ENCODE measurements around the gene AP1S1.

The AP1S1 gene

DNA sequence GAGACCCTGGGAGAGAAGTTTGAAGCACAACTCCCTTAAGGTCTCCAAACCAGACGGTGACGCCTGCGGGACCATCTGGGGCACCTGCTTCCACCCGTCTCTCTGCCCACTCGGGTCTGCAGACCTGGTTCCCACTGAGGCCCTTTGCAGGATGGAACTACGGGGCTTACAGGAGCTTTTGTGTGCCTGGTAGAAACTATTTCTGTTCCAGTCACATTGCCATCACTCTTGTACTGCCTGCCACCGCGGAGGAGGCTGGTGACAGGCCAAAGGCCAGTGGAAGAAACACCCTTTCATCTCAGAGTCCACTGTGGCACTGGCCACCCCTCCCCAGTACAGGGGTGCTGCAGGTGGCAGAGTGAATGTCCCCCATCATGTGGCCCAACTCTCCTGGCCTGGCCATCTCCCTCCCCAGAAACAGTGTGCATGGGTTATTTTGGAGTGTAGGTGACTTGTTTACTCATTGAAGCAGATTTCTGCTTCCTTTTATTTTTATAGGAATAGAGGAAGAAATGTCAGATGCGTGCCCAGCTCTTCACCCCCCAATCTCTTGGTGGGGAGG is 16.5 kb upstream of the AP1S1 start:
- DNase-seq (ENCODE audit: low spot score) = no peak
- TF ChIP-seq, protein P1, sequence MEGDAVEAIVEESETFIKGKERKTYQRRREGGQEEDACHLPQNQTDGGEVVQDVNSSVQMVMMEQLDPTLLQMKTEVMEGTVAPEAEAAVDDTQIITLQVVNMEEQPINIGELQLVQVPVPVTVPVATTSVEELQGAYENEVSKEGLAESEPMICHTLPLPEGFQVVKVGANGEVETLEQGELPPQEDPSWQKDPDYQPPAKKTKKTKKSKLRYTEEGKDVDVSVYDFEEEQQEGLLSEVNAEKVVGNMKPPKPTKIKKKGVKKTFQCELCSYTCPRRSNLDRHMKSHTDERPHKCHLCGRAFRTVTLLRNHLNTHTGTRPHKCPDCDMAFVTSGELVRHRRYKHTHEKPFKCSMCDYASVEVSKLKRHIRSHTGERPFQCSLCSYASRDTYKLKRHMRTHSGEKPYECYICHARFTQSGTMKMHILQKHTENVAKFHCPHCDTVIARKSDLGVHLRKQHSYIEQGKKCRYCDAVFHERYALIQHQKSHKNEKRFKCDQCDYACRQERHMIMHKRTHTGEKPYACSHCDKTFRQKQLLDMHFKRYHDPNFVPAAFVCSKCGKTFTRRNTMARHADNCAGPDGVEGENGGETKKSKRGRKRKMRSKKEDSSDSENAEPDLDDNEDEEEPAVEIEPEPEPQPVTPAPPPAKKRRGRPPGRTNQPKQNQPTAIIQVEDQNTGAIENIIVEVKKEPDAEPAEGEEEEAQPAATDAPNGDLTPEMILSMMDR (conservative IDR thresholded peaks at IDR 0.05; ENCODE audit: low read depth) = no peak
- POLR2A ChIA-PET (ENCODE audit: low non-redundant PET) = no interaction called here
- CTCF ChIA-PET = interaction anchor here (0.6 to 1.4 kb wide), 4 partner anchors 12 to 157 kb away, joined by 3 to 9 read pairs (median 5); no protein-coding TSS in a partner anchor
- H3K27ac ChIP-seq = peak overlapping the region; percentile 92

DNA sequence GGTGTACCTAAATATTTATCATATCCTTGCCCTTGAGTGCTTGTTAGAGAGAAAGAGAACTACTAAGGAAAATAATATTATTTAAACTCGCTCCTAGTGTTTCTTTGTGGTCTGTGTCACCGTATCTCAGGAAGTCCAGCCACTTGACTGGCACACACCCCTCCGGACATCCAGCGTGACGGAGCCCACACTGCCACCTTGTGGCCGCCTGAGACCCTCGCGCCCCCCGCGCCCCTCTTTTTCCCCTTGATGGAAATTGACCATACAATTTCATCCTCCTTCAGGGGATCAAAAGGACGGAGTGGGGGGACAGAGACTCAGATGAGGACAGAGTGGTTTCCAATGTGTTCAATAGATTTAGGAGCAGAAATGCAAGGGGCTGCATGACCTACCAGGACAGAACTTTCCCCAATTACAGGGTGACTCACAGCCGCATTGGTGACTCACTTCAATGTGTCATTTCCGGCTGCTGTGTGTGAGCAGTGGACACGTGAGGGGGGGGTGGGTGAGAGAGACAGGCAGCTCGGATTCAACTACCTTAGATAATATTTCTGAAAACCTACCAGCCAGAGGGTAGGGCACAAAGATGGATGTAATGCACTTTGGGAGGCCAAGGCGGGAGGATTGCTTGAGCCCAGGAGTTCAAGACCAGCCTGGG is 15.9 kb upstream of the AP1S1 start:
- CTCF ChIA-PET = interaction anchor here (0.6 to 1.4 kb wide), 7 partner anchors 11 to 158 kb away, joined by 3 to 6 read pairs (median 5); partner anchors contain the start of gene SERPINE1
- TF ChIP-seq, protein P1 (conservative IDR thresholded peaks at IDR 0.05; ENCODE audit: low read depth) = peak; percentile 97
- peak; percentile 92 for DNase-seq (ENCODE audit: low spot score)
- H3K27ac ChIP-seq = peak overlapping the region; percentile 92
- POLR2A ChIA-PET (ENCODE audit: low non-redundant PET) = interaction anchor here (0.6 kb wide), 1 partner anchor 36 kb away, joined by 3 read pairs; no protein-coding TSS in a partner anchor

DNA sequence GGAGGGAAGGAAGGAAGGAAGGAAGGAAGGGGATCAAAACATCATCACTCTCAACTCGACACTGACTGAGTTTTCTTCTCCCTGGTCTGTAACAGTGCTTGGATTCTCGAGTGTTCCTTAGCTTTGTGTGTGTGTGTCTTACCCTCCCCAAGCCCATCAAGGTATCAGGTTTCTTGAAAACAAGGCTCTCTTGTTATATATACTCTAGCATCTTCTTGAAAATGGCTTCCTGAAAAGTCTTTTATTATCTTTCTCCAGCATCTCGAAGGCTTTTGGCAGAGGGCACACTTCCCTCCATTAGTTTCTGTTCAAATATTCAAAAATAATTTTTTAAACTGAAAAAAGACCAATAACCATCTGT is 14.0 kb upstream of the AP1S1 start:
- ChIA-PET CTCF (interaction anchor here (0.7 to 2.8 kb wide), 2 partner anchors 29 to 52 kb away, joined by 3 to 16 read pairs; no protein-coding TSS in a partner anchor), POLR2A (ENCODE audit: low non-redundant PET) (no interaction called here)
- DNase-seq (ENCODE audit: low spot score) = no peak
- TF ChIP-seq, protein P1 (conservative IDR thresholded peaks at IDR 0.05; ENCODE audit: low read depth) = no peak
- peak overlapping the region; percentile 72; the same call in 1 of the 2 replicates for H3K27ac ChIP-seq

DNA sequence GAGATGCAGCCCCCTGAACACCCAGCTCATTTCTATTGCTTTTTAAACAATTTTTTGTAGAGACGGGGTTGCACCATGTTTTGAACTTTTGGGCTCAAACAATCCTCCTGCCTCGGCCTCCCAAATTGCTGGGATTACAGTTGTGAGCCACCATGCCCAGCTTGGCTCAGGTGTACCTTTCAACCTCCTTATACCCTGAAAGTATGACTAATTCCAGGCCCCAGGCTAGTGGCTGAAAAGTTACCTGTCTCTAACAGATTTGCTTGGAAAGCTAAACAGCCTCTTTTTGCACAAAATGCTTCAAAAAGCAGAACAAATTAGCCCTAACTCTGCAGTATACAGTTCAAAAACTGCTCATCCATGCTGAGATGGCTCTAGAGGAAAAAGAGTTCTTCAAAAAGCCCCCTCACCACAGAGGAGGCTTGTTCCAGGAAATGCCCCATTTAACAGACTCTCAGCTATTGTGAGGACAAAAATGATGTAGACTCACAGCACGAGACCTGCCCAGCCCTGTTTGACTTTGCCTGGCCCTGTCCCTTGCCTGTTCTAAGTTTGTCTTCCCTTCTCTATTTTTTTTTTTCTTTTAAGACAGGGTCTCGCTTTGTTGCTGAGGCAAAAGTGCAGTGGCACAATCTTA is 13.4 kb upstream of the AP1S1 start:
- ChIA-PET CTCF (interaction anchor here (0.5 to 2.8 kb wide), 6 partner anchors 26 to 1163 kb away, joined by 3 to 16 read pairs (median 3); no protein-coding TSS in a partner anchor), POLR2A (ENCODE audit: low non-redundant PET) (no interaction called here)
- H3K27ac ChIP-seq = peak overlapping the region; percentile 72
- TF ChIP-seq, protein P1 (conservative IDR thresholded peaks at IDR 0.05; ENCODE audit: low read depth) = no peak
- DNase-seq (ENCODE audit: low spot score) = no peak

DNA sequence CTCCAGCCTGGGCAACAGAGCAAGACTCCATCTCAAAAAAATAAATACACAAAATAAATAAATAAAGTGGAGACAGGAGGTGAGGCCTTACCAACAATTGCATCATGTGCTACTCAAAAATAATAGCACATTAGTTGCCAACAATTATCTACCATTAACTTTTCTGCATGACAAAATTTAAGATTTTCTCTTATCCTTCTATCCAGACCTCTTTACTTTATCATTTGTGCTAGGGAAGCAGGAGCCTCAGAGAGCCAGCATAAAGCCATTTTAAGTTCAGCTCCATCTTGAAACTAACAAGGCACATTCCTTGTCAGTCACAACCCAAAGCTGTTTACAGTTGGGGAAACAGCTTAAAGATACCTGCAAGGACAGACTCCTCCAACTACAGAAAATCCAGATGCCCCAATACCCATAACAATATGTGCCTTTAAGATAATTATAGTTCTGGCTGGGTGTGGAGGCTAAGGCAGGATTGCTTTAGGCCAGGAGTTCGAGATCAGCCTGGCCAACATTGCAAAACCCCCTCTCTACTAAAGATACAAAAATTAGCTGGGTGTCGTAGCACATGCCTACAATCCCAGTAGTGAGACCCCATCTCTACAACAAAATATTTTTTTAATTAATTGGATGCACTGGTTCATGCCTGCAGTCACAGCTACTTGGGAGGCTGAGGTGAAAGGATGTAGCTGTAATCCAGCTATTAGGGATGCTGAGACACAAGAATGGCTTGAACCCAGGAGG is 2.2 kb upstream of the AP1S1 start:
- no peak for DNase-seq (ENCODE audit: low spot score)
- ChIA-PET POLR2A (ENCODE audit: low non-redundant PET) (no interaction called here), CTCF (interaction anchor here (0.5 to 1.8 kb wide), 3 partner anchors 8 to 132 kb away, joined by 4 to 12 read pairs (median 5); no protein-coding TSS in a partner anchor)
- TF ChIP-seq, protein P1 (conservative IDR thresholded peaks at IDR 0.05; ENCODE audit: low read depth) = no peak
- H3K27ac ChIP-seq = no peak overlapping the region

DNA sequence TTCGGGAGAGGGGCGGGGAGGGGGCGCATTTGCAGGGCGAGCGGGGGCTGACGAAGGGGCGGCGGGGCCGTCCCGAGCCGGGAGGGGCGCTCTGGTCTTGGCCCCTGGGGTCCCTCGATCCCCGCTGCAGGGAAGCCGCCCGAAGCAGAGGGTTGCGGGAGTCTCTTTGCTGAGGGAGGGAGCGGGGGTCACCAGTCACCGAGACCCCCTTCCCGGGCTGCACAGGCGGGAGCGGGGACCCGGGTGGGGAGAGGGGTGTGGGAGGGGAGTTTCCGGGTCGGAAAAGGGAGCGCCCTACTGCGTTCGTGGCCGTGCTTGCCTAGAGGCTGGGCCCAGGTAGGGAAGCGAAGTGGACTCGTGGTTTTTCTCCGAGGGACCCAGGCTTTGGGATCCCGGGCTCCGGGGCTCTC is 422 bp downstream of the AP1S1 start:
- TF ChIP-seq, protein P1 (conservative IDR thresholded peaks at IDR 0.05; ENCODE audit: low read depth) = no peak
- ChIA-PET POLR2A (ENCODE audit: low non-redundant PET) (interaction anchor here (0.9 kb wide), 1 partner anchor 89 kb away, joined by 4 read pairs; no protein-coding TSS in a partner anchor), CTCF (interaction anchor here (0.7 to 0.8 kb wide), 3 partner anchors 11 to 67 kb away, joined by 3 read pairs; no protein-coding TSS in a partner anchor)
- peak overlapping the region; percentile 87 for H3K27ac ChIP-seq
- DNase-seq (ENCODE audit: low spot score) = peak; percentile 30
